ENCODE measurements around the gene ZNF219.

Gene ZNF219

GRCh38 chr14:21075719-21076437 is 22.6 kb downstream of the ZNF219 start:
- Histone ChIP-seq H4K20me1 (ENCODE audit: insufficient read depth, low read length) (0 out of 2 replicates have a peak, but pooled peaks cover 14% of the 10 kb centered on the region), H3K79me2 (ENCODE audit: insufficient read depth, low read length) (no peaks in the 10 kb centered on the region), H3K4me3 (ENCODE audit: low read depth in 1 of 2, low read length in 2 of 2) (no peak overlapping the region), H3K4me2 (ENCODE audit: insufficient read depth, low read length) (no peak overlapping the region), H3K9ac (ENCODE audit: low read depth, low read length) (no peak overlapping the region), H2AFZ (ENCODE audit: low read depth, low read length) (no peak overlapping the region), H3K9me3 (ENCODE audit: insufficient read depth, low read length, severe bottlenecking) (no peaks in the 10 kb centered on the region), H3K27ac (ENCODE audit: low read length) (no peak overlapping the region), H3K27me3 (ENCODE audit: insufficient read depth, low read length, poor library complexity) (peaks cover 45% of the 10 kb centered on the region), H3K4me1 (ENCODE audit: insufficient read depth, low read length) (peaks cover 15% of the 10 kb centered on the region), H3K36me3 (ENCODE audit: insufficient read depth, low read length) (no peaks in the 10 kb centered on the region)
- no peak for DNase-seq
- no peak for TF ChIP-seq EZH2 (IDR thresholded peaks at IDR 0.05; ENCODE audit: borderline replicate concordance, low read depth, low read length, severe bottlenecking)
- TF ChIP-seq CTCF (IDR thresholded peaks at IDR 0.05; ENCODE audit: borderline replicate concordance, extremely low read depth, low read length, poor library complexity, severe bottlenecking): no peak
- ATAC-seq (ENCODE audit: insufficient read depth, low read depth): no peak

GRCh38 chr14:21074398-21075272 is 23.8 kb downstream of the ZNF219 start:
- Histone ChIP-seq H3K27ac (ENCODE audit: low read length) (no peak overlapping the region), H3K9ac (ENCODE audit: low read depth, low read length) (no peak overlapping the region), H3K36me3 (ENCODE audit: insufficient read depth, low read length) (no peaks in the 10 kb centered on the region), H3K9me3 (ENCODE audit: insufficient read depth, low read length, severe bottlenecking) (no peaks in the 10 kb centered on the region), H2AFZ (ENCODE audit: low read depth, low read length) (no peak overlapping the region), H3K79me2 (ENCODE audit: insufficient read depth, low read length) (no peaks in the 10 kb centered on the region), H4K20me1 (ENCODE audit: insufficient read depth, low read length) (peaks cover 20% of the 10 kb centered on the region; the same call in 1 of the 2 replicates), H3K4me1 (ENCODE audit: insufficient read depth, low read length) (peaks cover 23% of the 10 kb centered on the region), H3K27me3 (ENCODE audit: insufficient read depth, low read length, poor library complexity) (peaks cover 48% of the 10 kb centered on the region), H3K4me3 (ENCODE audit: low read depth in 1 of 2, low read length in 2 of 2) (no peak overlapping the region), H3K4me2 (ENCODE audit: insufficient read depth, low read length) (no peak overlapping the region)
- ATAC-seq (ENCODE audit: insufficient read depth, low read depth) (no peak), DNase-seq (no peak)
- TF ChIP-seq CTCF (IDR thresholded peaks at IDR 0.05; ENCODE audit: borderline replicate concordance, extremely low read depth, low read length, poor library complexity, severe bottlenecking): no peak
- TF ChIP-seq EZH2 (IDR thresholded peaks at IDR 0.05; ENCODE audit: borderline replicate concordance, low read depth, low read length, severe bottlenecking): no peak

- Histone ChIP-seq H3K27ac (ENCODE audit: low read length) (no peak overlapping the region), H3K4me2 (ENCODE audit: insufficient read depth, low read length) (no peak overlapping the region), H3K9ac (ENCODE audit: low read depth, low read length) (no peak overlapping the region), H3K4me3 (ENCODE audit: low read depth in 1 of 2, low read length in 2 of 2) (no peak overlapping the region), H3K4me1 (ENCODE audit: insufficient read depth, low read length) (peaks cover 23% of the 10 kb centered on the region), H3K79me2 (ENCODE audit: insufficient read depth, low read length) (no peaks in the 10 kb centered on the region), H4K20me1 (ENCODE audit: insufficient read depth, low read length) (peaks cover 20% of the 10 kb centered on the region; the same call in 1 of the 2 replicates), H3K36me3 (ENCODE audit: insufficient read depth, low read length) (no peaks in the 10 kb centered on the region), H3K27me3 (ENCODE audit: insufficient read depth, low read length, poor library complexity) (peaks cover 49% of the 10 kb centered on the region), H2AFZ (ENCODE audit: low read depth, low read length) (no peak overlapping the region), H3K9me3 (ENCODE audit: insufficient read depth, low read length, severe bottlenecking) (no peaks in the 10 kb centered on the region)
- ATAC-seq (ENCODE audit: insufficient read depth, low read depth): no peak
- TF ChIP-seq EZH2 (IDR thresholded peaks at IDR 0.05; ENCODE audit: borderline replicate concordance, low read depth, low read length, severe bottlenecking) (no peak), CTCF (IDR thresholded peaks at IDR 0.05; ENCODE audit: borderline replicate concordance, extremely low read depth, low read length, poor library complexity, severe bottlenecking) (no peak)
- DNase-seq: no peak
Observed at GRCh38 chr14:21073921-21074320, 24.5 kb downstream of the ZNF219 start.
